GM12878 (cell line): ENCODE results near the gene NTSR1. TPM values are rescaled to one million over a fixed set of nuclear protein-coding genes. Genes with fewer than 3 reads are reported as not detected.

Experiments used
- ATAC-seq: fragments of 200-7000 bp; cut with Tn5 transposase; 3 replicates; pipeline ENCODE4 v1.9.1; 2020; ENCODE audit warnings: mild to moderate bottlenecking, moderate library complexity
- BruUV-seq: library from RNA; stranded (reverse); fragments of 400-500 nt; replicated peaks from 2 replicates; lab custom pipeline; 2021; lab: Mats Ljungman, UMichigan
- CTCF ChIA-PET: fragments of 300-600 bp; sonication (Branson Sonifier 250); formaldehyde crosslinking; extraction: SDS; loops from one replicate; lab custom pipeline; 2021; ENCODE audit warnings: inconsistent platforms; lab: Yijun Ruan, JAX
- POLR2A ChIA-PET: fragments of 350-600 bp; formaldehyde crosslinking; extraction: SDS; loops from one replicate; lab custom pipeline; 2021; ENCODE audit warnings: inconsistent platforms; lab: Charles Lee
- RAD21 ChIA-PET: fragments of 300-600 bp; sonication (Branson Sonifier 250); formaldehyde crosslinking; loops from one replicate; lab custom pipeline; 2023; ENCODE audit warnings: antibody characterized with exemption; ENCODE audit not compliant: unreplicated experiment; lab: Charles Lee
- SMC1A ChIA-PET: fragments of 300-600 bp; sonication (Branson Sonifier 250); formaldehyde crosslinking; loops from one replicate; lab custom pipeline; 2023; ENCODE audit not compliant: unreplicated experiment, uncharacterized antibody; lab: Charles Lee
- DNase-seq: peaks from one replicate; pipeline ENCODE4 v3.0.0-alpha.2; 2011; ENCODE audit warnings: low read depth, low spot score
- FAIRE-seq: peaks from 3 replicates; lab custom pipeline; 2011; peaks lifted over from hg19 to GRCh38; lab: Jason Lieb, UNC
- H2AFZ ChIP-seq: 2 replicates; pipeline ENCODE4 v1.6.0; 2011; ENCODE audit warnings: low read depth, low read length, control low read depth; ENCODE audit not compliant: control insufficient read depth
- H3K27ac ChIP-seq: 2 replicates; pipeline ENCODE4 v1.5.1; 2011; ENCODE audit warnings: control low read depth; ENCODE audit not compliant: control insufficient read depth, insufficient read depth
- H3K27me3 ChIP-seq, 2 experiments: replicated peaks in 1 of 2; 2 replicates each; pipeline versions ENCODE4 v1.6.0 to v1.6.1; 2011; ENCODE audit warnings: low read length in 1 of 2; ENCODE audit not compliant: control insufficient read depth in 2 of 2, insufficient read depth in 2 of 2
- H3K36me3 ChIP-seq, 2 experiments: 2 replicates each; pipeline ENCODE4 v1.5.1; 2011; ENCODE audit warnings: low read length in 1 of 2; ENCODE audit not compliant: control insufficient read depth in 2 of 2, insufficient read depth in 2 of 2
- H3K4me1 ChIP-seq: 2 replicates; pipeline ENCODE4 v1.6.1; 2011; ENCODE audit warnings: mild to moderate bottlenecking, low read length, moderate library complexity, mixed read lengths; ENCODE audit not compliant: control insufficient read depth, insufficient read depth
- H3K4me2 ChIP-seq: 2 replicates; pipeline ENCODE4 v1.6.0; 2011; ENCODE audit warnings: control low read depth; ENCODE audit not compliant: control insufficient read depth, insufficient read depth
- H3K4me3 ChIP-seq: fragments of 200-600 bp; sonication (generic); 2 replicates; pipeline ENCODE4 v1.5.1; 2016
- H3K79me2 ChIP-seq: 2 replicates; pipeline ENCODE4 v1.6.0; 2011; ENCODE audit warnings: low read length; ENCODE audit not compliant: control insufficient read depth, insufficient read depth
- H3K9ac ChIP-seq: 2 replicates; pipeline ENCODE4 v1.8.0; 2011; ENCODE audit warnings: low read length, control low read depth, mixed read lengths; ENCODE audit not compliant: control insufficient read depth, insufficient read depth
- H3K9me3 ChIP-seq: replicated peaks from 3 replicates; pipeline ENCODE4 v1.5.1; 2011; ENCODE audit warnings: mild to moderate bottlenecking, low read length; ENCODE audit not compliant: control insufficient read depth, insufficient read depth
- H4K20me1 ChIP-seq: 2 replicates; pipeline ENCODE4 v1.6.0; 2011; ENCODE audit not compliant: control insufficient read depth, insufficient read depth
- RB1 ChIP-seq: fragments of 450-650 bp; formaldehyde crosslinking; IDR thresholded peaks from 2 replicates; pipeline ENCODE4 v1.6.1; 2017; ENCODE audit warnings: mild to moderate bottlenecking, borderline replicate concordance
- SIN3A ChIP-seq: IDR thresholded peaks from 2 replicates; pipeline ENCODE4 v1.6.1; 2012; ENCODE audit warnings: low read depth, low read length, improper control_type of control experiment
- WGBS: methylation state at CpG from one replicate; pipeline ENCODE4 v1.1.6; 2016; ENCODE audit warnings: low lambda C conversion rate; ENCODE audit not compliant: insufficient replicate concordance, insufficient coverage; ENCODE audit errors: missing lambda C conversion rate; 5-methylcytosine and 5-hydroxymethylcytosine counted together
- in situ Hi-C: fragments of 300-500 bp; cut with MboI; formaldehyde crosslinking; loops from 9 replicates; pipeline ENCODE4 v1.14.3; 2018; ENCODE audit warnings: mixed read lengths
- intact Hi-C: fragments of 100-400 bp; cut with micrococcal nuclease; formaldehyde crosslinking; loops from one replicate; pipeline ENCODE4 v1.14.2; 2022; ENCODE audit not compliant: unreplicated experiment
- polyA plus RNA-seq, 11 experiments: library from polyadenylated mRNA; depleted of rRNA in 4 of 11; unstranded in 6 of 11; stranded (reverse) in 5 of 11; fragments of >200 nt; fragmentation: Nextera tagmentation in 4 of 11; fragmentation: Illumina TruSeq in 1 of 11; extraction: Ambion mirVana in 4 of 11; extraction: Trizol in 1 of 11; gene quantifications; 1 replicate in 1 of 11; 2 replicates in 10 of 11; pipeline versions ENCODE4 v1.2.1 to v1.2.3, GENCODE V29; 2011 to 2016; ENCODE audit warnings: inconsistent platforms in 2 of 11, missing spikeins in 2 of 11, low read depth in 1 of 11
- total RNA-seq, 4 experiments: library from RNA; depleted of rRNA in 3 of 4; stranded (reverse); fragments of >200 nt in 3 of 4; fragmentation: Illumina TruSeq in 1 of 4; extraction: Trizol in 1 of 4; gene quantifications; 2 replicates each; pipeline versions ENCODE4 v1.2.1 to v1.2.3, GENCODE V29; 2013 to 2021
- TF ChIP-seq, protein P1 (sequence below): fragments of 450-650 bp; formaldehyde crosslinking; IDR thresholded peaks from 2 replicates; pipeline ENCODE4 v1.4.0; 2022; ENCODE audit warnings: mild to moderate bottlenecking, moderate library complexity
- TF ChIP-seq, protein P2 (sequence below): fragments of 450-650 bp; IDR thresholded peaks from 2 replicates; pipeline ENCODE4 v1.6.1; 2017; ENCODE audit warnings: antibody characterized with exemption, mild to moderate bottlenecking, moderate library complexity

NTSR1 gene
- total and polyA plus RNA-seq, 10 of the 15 experiments (the other 5 are each of a cell fraction or from before 2014, with no cell fraction given): not detected

DNA sequence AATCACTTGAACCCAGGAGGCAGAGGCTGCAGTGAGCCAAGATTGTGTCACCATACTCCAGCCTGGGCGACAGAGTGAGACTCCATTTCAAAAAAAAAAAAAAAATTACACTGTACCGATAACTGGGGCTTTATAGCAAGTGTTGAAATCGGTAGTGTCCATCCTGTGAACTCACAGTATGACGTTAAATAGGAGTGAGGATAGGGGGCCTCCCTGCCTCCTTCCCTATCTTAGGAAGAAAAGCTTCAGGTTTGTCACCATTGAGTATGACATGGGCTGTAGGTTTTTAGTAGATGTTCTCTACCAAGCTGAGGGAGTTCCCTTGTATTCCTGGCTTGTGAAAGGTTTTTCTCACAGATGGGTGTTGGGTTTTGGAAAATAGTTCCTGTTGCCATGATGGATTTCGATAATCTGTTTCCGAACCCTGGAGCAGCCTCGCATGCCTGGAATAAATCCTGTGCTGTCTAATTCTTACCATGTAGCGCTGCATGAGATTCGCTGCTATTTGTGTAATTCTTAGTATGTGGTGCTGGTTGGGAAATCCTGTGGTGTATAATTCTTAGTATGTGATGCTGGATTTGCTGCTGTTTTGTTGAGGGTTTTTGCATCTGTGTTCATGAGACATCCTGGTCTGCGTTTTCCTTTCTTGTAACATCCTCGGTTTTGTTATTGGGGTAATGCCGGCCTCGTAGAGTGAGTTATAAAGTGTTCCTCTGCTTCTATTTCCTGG lies 23.6 kb downstream of the NTSR1 start (continued):
- TF ChIP-seq, protein P1, sequence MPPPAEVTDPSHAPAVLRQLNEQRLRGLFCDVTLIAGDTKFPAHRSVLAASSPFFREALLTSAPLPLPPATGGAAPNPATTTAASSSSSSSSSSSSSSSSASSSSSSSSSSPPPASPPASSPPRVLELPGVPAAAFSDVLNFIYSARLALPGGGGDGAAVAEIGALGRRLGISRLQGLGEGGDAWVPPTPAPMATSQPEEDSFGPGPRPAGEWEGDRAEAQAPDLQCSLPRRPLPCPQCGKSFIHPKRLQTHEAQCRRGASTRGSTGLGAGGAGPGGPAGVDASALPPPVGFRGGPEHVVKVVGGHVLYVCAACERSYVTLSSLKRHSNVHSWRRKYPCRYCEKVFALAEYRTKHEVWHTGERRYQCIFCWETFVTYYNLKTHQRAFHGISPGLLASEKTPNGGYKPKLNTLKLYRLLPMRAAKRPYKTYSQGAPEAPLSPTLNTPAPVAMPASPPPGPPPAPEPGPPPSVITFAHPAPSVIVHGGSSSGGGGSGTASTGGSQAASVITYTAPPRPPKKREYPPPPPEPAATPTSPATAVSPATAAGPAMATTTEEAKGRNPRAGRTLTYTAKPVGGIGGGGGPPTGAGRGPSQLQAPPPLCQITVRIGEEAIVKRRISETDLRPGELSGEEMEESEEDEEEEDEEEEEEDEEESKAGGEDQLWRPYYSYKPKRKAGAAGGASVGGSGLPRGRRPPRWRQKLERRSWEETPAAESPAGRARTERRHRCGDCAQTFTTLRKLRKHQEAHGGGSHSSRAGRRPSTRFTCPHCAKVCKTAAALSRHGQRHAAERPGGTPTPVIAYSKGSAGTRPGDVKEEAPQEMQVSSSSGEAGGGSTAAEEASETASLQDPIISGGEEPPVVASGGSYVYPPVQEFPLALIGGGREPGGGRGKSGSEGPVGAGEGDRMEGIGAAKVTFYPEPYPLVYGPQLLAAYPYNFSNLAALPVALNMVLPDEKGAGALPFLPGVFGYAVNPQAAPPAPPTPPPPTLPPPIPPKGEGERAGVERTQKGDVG: no peak
- no peak for TF ChIP-seq RB1

DNA sequence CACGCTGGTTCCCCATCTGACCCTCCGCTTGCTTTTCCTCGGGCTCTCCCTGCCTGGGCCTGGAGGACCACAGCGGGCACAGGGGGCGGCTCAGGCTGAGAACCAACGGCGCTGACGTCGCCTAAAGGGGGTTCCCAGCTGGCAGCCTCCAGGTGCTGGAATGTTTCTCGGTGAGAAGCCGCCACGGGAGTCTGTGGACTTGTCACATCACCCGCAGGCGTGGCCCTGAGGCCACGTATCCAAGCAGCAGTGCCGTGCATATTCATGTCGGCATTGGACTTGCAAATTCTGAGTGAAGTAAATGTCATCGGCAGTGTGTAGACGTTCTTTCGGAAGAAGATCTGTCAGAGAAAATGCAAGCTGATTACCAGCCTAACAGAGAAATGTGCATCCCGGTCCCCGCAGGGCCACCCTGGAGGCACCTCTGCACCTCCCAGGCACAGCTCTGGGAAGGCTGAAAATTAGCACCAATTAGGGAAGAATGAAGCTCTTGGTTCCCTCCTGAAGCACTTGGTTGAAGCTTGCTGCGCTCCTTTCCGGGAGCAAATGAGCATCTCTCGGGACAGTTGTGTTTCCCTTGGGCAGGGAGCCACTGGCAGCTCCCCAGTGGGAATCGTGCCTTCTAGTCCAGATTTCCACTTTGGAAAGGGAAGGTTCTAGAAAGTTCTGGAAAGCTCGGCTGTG lies 24.3 kb downstream of the NTSR1 start:
- POLR2A ChIA-PET: no interaction called here
- WGBS: 62% methylated on average over 27 of the region's 27 CpGs
- RAD21 ChIA-PET: no interaction called here
- no peaks in the 10 kb centered on the region for H3K4me1 ChIP-seq
- H3K79me2 ChIP-seq: no peaks in the 10 kb centered on the region
- CTCF ChIA-PET: interaction anchor here (0.6 kb wide), 1 partner anchor 490 kb away, joined by 3 read pairs; no protein-coding TSS in a partner anchor
- SMC1A ChIA-PET: no interaction called here
- no peaks in the 10 kb centered on the region for H3K9me3 ChIP-seq
- DNase-seq: no peak
- peaks cover 6 to 14% of the 10 kb centered on the region in 2 experiments for H3K27me3 ChIP-seq
- no peak overlapping the region for H3K4me2 ChIP-seq
- TF ChIP-seq SIN3A: no peak
- TF ChIP-seq, protein P2, sequence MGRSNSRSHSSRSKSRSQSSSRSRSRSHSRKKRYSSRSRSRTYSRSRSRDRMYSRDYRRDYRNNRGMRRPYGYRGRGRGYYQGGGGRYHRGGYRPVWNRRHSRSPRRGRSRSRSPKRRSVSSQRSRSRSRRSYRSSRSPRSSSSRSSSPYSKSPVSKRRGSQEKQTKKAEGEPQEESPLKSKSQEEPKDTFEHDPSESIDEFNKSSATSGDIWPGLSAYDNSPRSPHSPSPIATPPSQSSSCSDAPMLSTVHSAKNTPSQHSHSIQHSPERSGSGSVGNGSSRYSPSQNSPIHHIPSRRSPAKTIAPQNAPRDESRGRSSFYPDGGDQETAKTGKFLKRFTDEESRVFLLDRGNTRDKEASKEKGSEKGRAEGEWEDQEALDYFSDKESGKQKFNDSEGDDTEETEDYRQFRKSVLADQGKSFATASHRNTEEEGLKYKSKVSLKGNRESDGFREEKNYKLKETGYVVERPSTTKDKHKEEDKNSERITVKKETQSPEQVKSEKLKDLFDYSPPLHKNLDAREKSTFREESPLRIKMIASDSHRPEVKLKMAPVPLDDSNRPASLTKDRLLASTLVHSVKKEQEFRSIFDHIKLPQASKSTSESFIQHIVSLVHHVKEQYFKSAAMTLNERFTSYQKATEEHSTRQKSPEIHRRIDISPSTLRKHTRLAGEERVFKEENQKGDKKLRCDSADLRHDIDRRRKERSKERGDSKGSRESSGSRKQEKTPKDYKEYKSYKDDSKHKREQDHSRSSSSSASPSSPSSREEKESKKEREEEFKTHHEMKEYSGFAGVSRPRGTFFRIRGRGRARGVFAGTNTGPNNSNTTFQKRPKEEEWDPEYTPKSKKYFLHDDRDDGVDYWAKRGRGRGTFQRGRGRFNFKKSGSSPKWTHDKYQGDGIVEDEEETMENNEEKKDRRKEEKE: no peak
- H3K4me3 ChIP-seq: no peak overlapping the region
- no peak for ATAC-seq
- no peaks in the 10 kb centered on the region for H4K20me1 ChIP-seq
- in situ Hi-C loops (no loop called here), intact Hi-C loops (no loop called here)
- no peak overlapping the region for H3K27ac ChIP-seq
- H2AFZ ChIP-seq: no peak overlapping the region
- no peak overlapping the region for H3K9ac ChIP-seq
- no TSS peak for BruUV-seq
- no peak for FAIRE-seq
- no peaks in the 10 kb centered on the region for H3K36me3 ChIP-seq
